Neuron (in vitro differentiated cells): ENCODE results near the gene TARBP1.
A peak's percentile ranks its signal among the peaks of the same experiment; 100 is the strongest.
"Not testable (repeated sequence)": the region's sequence is repeated elsewhere in the genome, so short reads cannot be mapped to it uniquely, and the experiment has no call there.

Experiments
- H2AFZ ChIP-seq: one replicate; pipeline ENCODE4 v1.6.1; 2013; ENCODE audit warnings: low read depth, mild to moderate bottlenecking, inconsistent platforms, low read length, moderate library complexity
- H3K27me3 ChIP-seq: one replicate; pipeline ENCODE4 v1.6.1; 2013; ENCODE audit warnings: low read length; ENCODE audit not compliant: insufficient read depth
- H3K36me3 ChIP-seq: one replicate; pipeline ENCODE4 v1.6.1; 2013; ENCODE audit warnings: low read length; ENCODE audit not compliant: insufficient read depth
- H3K4me1 ChIP-seq: one replicate; pipeline ENCODE4 v1.6.1; 2013; ENCODE audit warnings: low read length; ENCODE audit not compliant: insufficient read depth
- H3K4me3 ChIP-seq: 2 replicates; pipeline ENCODE4 v1.5.1; 2013; ENCODE audit warnings: mild to moderate bottlenecking, low read length, moderate library complexity
- H3K9me3 ChIP-seq: one replicate; pipeline ENCODE4 v1.6.1; 2013; ENCODE audit warnings: low read length

Gene TARBP1

GRCh38 chr1:234478481-234479309 lies at the start of gene TARBP1:
Gene TARBP1 (minus strand): TSS chr1:234479179. CDS start chr1:234479103, 76 bp downstream.
- H3K4me3 ChIP-seq = peak within 1 kb of the TSS; percentile 96
- peaks cover 8% of the 10 kb centered on the region for H3K27me3 ChIP-seq
- peaks cover 6% of the 10 kb centered on the region for H3K4me1 ChIP-seq
- no peaks in the 10 kb centered on the region for H3K9me3 ChIP-seq
- H2AFZ ChIP-seq = peak within 1 kb of the TSS; percentile 88
- no peaks in the 10 kb centered on the region for H3K36me3 ChIP-seq

- Histone ChIP-seq H3K9me3 (no peaks in the 10 kb centered on the region), H2AFZ (no peak overlapping the region), H3K4me1 (peaks cover 75% of the 10 kb centered on the region), H3K27me3 (no peaks in the 10 kb centered on the region), H3K36me3 (no peaks in the 10 kb centered on the region), H3K4me3 (no peak overlapping the region)
These were observed 49.3 kb upstream of the TARBP1 start for GRCh38 chr1:234528074-234528865.

GRCh38 chr1:234527346-234527745 lies 48.4 kb upstream of the TARBP1 start:
- Histone ChIP-seq H3K9me3 (no peaks in the 10 kb centered on the region), H3K4me1 (peaks cover 75% of the 10 kb centered on the region), H2AFZ (no peak overlapping the region), H3K36me3 (no peaks in the 10 kb centered on the region), H3K4me3 (no peak overlapping the region), H3K27me3 (no peaks in the 10 kb centered on the region)

GRCh38 chr1:234526922-234527321 lies 47.9 kb upstream of the TARBP1 start:
- peaks cover 72% of the 10 kb centered on the region for H3K4me1 ChIP-seq
- no peak overlapping the region for H2AFZ ChIP-seq
- H3K4me3 ChIP-seq = no peak overlapping the region
- no peaks in the 10 kb centered on the region for H3K27me3 ChIP-seq
- H3K9me3 ChIP-seq = no peaks in the 10 kb centered on the region
- no peaks in the 10 kb centered on the region for H3K36me3 ChIP-seq

GRCh38 chr1:234525099-234525799 lies 46.3 kb upstream of the TARBP1 start:
- H3K4me1 ChIP-seq = peaks cover 61% of the 10 kb centered on the region
- H3K36me3 ChIP-seq = no peaks in the 10 kb centered on the region
- H3K27me3 ChIP-seq = no peaks in the 10 kb centered on the region
- H2AFZ ChIP-seq = no peak overlapping the region
- no peak overlapping the region for H3K4me3 ChIP-seq
- H3K9me3 ChIP-seq = no peaks in the 10 kb centered on the region

- H3K4me1 ChIP-seq = peaks cover 35% of the 10 kb centered on the region
These were observed 42.9 kb upstream of the TARBP1 start for GRCh38 chr1:234521836-234522235.

GRCh38 chr1:234520908-234521817 lies 42.2 kb upstream of the TARBP1 start:
- no peaks in the 10 kb centered on the region for H3K27me3 ChIP-seq
- no peaks in the 10 kb centered on the region for H3K36me3 ChIP-seq
- peaks cover 35% of the 10 kb centered on the region for H3K4me1 ChIP-seq
- no peak overlapping the region for H2AFZ ChIP-seq
- H3K9me3 ChIP-seq = no peaks in the 10 kb centered on the region
- H3K4me3 ChIP-seq = no peak overlapping the region

More at GRCh38 chr1:234521836-234522235, 42.9 kb upstream of the TARBP1 start:
- no peak overlapping the region for H3K4me3 ChIP-seq
- no peaks in the 10 kb centered on the region for H3K9me3 ChIP-seq
- H2AFZ ChIP-seq = no peak overlapping the region
- H3K27me3 ChIP-seq = no peaks in the 10 kb centered on the region
- H3K36me3 ChIP-seq = no peaks in the 10 kb centered on the region

GRCh38 chr1:234519506-234519905 lies 40.5 kb upstream of the TARBP1 start:
- H2AFZ ChIP-seq = no peak overlapping the region
- H3K27me3 ChIP-seq = no peaks in the 10 kb centered on the region
- no peak overlapping the region for H3K4me3 ChIP-seq
- peaks cover 32% of the 10 kb centered on the region for H3K4me1 ChIP-seq
- H3K9me3 ChIP-seq = no peaks in the 10 kb centered on the region
- no peaks in the 10 kb centered on the region for H3K36me3 ChIP-seq

GRCh38 chr1:234518876-234519275 lies 39.9 kb upstream of the TARBP1 start:
- Histone ChIP-seq H2AFZ (no peak overlapping the region), H3K27me3 (no peaks in the 10 kb centered on the region), H3K36me3 (no peaks in the 10 kb centered on the region), H3K4me1 (peaks cover 26% of the 10 kb centered on the region), H3K9me3 (no peaks in the 10 kb centered on the region), H3K4me3 (no peak overlapping the region)

- peaks cover 21% of the 10 kb centered on the region for H3K4me1 ChIP-seq
- H3K4me3 ChIP-seq, H2AFZ ChIP-seq, H3K27me3 ChIP-seq, H3K9me3 ChIP-seq, H3K36me3 ChIP-seq: not testable (repeated sequence)
These were observed 39.1 kb upstream of the TARBP1 start for GRCh38 chr1:234518086-234518485.

GRCh38 chr1:234517110-234517802 lies 38.3 kb upstream of the TARBP1 start:
- Histone ChIP-seq H3K9me3 (no peaks in the 10 kb centered on the region), H3K36me3 (no peaks in the 10 kb centered on the region), H3K27me3 (no peaks in the 10 kb centered on the region), H3K4me3 (no peak overlapping the region), H2AFZ (no peak overlapping the region), H3K4me1 (peaks cover 12% of the 10 kb centered on the region)

GRCh38 chr1:234515821-234516241 lies 36.9 kb upstream of the TARBP1 start:
- H2AFZ ChIP-seq = peak overlapping the region; percentile 3
- H3K9me3 ChIP-seq = no peaks in the 10 kb centered on the region
- H3K4me1 ChIP-seq = peaks cover 10% of the 10 kb centered on the region
- no peak overlapping the region for H3K4me3 ChIP-seq
- H3K27me3 ChIP-seq = no peaks in the 10 kb centered on the region
- H3K36me3 ChIP-seq = no peaks in the 10 kb centered on the region
